Upper lobe of left lung (tissue), 6 donors: Measurements from ENCODE around the gene DENND1A. TPM values are rescaled to one million over a fixed set of nuclear protein-coding genes. Genes with fewer than 3 reads are reported as not detected.

Experiments used
- ATAC-seq, 2 donors: fragments of 200-7000 bp; cut with Tn5 transposase; one replicate each; pipeline ENCODE4 v1.9.1; 2022; ENCODE audit warnings: mild to moderate bottlenecking in 2 of 2, moderate library complexity in 2 of 2; ENCODE audit not compliant: low FRiP score in 2 of 2
- DNase-seq, 2 donors: peaks; one replicate each; pipeline ENCODE4 v3.0.0-alpha.2; 2019 to 2020
- H3K27ac ChIP-seq, 4 donors: fragments of 200-600 bp; sonication (generic); one replicate each; pipeline ENCODE4 v1.5.1; 2016 to 2019
- H3K27me3 ChIP-seq, 4 donors: fragments of 200-600 bp; sonication (generic); one replicate each; pipeline ENCODE4 v1.5.1; 2017 to 2019
- H3K36me3 ChIP-seq, 4 donors: fragments of 200-600 bp; sonication (generic); one replicate each; pipeline ENCODE4 v1.5.1; 2016 to 2019
- H3K4me1 ChIP-seq, 4 donors: fragments of 200-600 bp; sonication (generic); one replicate each; pipeline ENCODE4 v1.5.1; 2018 to 2019
- H3K4me3 ChIP-seq, 4 donors: fragments of 200-600 bp; sonication (generic); one replicate each; pipeline ENCODE4 v1.5.1; 2017 to 2019; ENCODE audit warnings: mild to moderate bottlenecking in 2 of 4, moderate library complexity in 1 of 4
- H3K9me3 ChIP-seq, 4 donors: fragments of 200-600 bp; sonication (generic); one replicate each; pipeline ENCODE4 v1.5.1; 2018 to 2019
- CTCF ChIP-seq, 6 experiments: fragments of 450-650 bp in 4 of 6; fragments of 200-600 bp in 2 of 6; sonication (generic) in 2 of 6; IDR thresholded peaks; one replicate each; pipeline ENCODE4 v1.5.1; 2016 to 2019; ENCODE audit warnings: antibody characterized with exemption in 6 of 6
- EP300 ChIP-seq, 4 donors: sonication (generic); formaldehyde crosslinking; IDR thresholded peaks; one replicate each; pipeline ENCODE4 v1.5.1; 2017; ENCODE audit warnings: antibody characterized with exemption in 4 of 4, control low read depth in 2 of 4
- POLR2A ChIP-seq, 4 donors: fragments of 450-650 bp; IDR thresholded peaks; one replicate each; pipeline ENCODE4 v1.5.1; 2016 to 2017; ENCODE audit warnings: antibody characterized with exemption in 4 of 4, mild to moderate bottlenecking in 2 of 4
- POLR2AphosphoS5 ChIP-seq, 2 donors: sonication (generic); formaldehyde crosslinking; IDR thresholded peaks; one replicate each; pipeline ENCODE4 v1.5.1; 2017; ENCODE audit warnings: antibody characterized with exemption in 2 of 2
- WGBS, 2 donors: methylation state at CpG; one replicate each; pipeline ENCODE4 v1.1.5; 2017 to 2018; 5-methylcytosine and 5-hydroxymethylcytosine counted together
- total RNA-seq, 6 donors: library from RNA; depleted of rRNA in 4 of 6; stranded (reverse); fragments of >200 nt in 4 of 6; gene quantifications; one replicate each; pipeline versions ENCODE4 v1.1.0 to v1.2.1, GENCODE V29; 2016 to 2021
- donor health status: DM: no; HTN: no; CAD: no; lungs with moderate emphysema.
- donor health status: DM: no; HTN: yes; CAD: no; lungs with severe emphysema.

DENND1A gene
- total RNA-seq, 6 donors from 2014 or later: 9.8 to 46.1 (median 16.0) TPM

DNA sequence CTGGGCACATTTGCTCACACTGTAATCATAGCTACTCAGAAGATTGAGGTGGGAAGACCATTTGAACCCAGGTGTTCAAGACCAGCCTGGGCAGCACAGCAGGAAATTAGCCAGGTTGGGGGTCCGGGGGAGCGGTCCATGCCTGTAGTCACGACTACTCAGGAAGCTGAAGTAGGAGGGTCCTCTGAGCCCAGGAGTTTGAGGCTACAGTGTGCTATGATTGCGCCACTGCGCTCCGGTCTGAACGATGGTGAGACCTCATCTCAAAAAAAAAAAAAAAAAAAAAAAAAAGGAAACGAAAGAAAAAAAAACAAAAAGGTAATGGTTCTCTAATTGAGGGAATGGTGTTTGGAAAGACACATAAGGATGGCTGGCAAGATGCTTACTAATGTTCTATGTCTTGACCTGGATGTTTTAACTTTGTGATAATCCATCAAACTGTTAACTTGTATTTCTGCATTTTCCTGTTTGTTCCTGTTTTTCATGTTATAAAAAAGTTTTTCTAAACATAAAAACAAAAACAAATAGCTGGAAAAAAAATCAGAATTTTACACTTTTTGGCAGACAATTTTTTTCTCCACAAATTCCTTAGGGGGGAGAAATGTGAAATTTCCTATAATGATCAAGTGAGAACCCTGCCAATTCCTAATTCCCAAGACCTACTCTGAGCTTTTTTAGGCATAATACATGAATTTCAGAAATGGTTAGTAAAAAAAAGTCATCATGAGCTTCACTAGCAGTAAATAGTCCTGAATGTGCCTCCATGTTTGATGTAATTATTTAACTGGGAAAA lies 96.9 kb downstream of the DENND1A start:
- H3K36me3 ChIP-seq: no peaks in the 10 kb centered on the region
- peaks cover 5 to 12% (median 10%) of the 10 kb centered on the region in 4 donors for H3K4me1 ChIP-seq
- 70 to 76% methylated on average over 8 of the region's 8 CpGs for WGBS, 2 donors
- H3K9me3 ChIP-seq: peaks cover 10% of the 10 kb centered on the region in 4 donors
- ATAC-seq (no peak), DNase-seq (no peak)
- no peaks in the 10 kb centered on the region for H3K27me3 ChIP-seq
- H3K27ac ChIP-seq: no peak overlapping the region
- TF ChIP-seq POLR2A (IDR thresholded peaks at IDR 0.05) (no peak), CTCF (IDR thresholded peaks at IDR 0.05) (no peak), POLR2AphosphoS5 (IDR thresholded peaks at IDR 0.05) (no peak), EP300 (IDR thresholded peaks at IDR 0.05) (no peak)
- no peak overlapping the region for H3K4me3 ChIP-seq

GRCh38 chr9:123832176-123832575 lies 97.8 kb downstream of the DENND1A start:
- Histone ChIP-seq H3K9me3 (peaks cover 10 to 17% (median 14%) of the 10 kb centered on the region in 4 donors), H3K4me3 (no peak overlapping the region), H3K27me3 (no peaks in the 10 kb centered on the region), H3K27ac (no peak overlapping the region), H3K4me1 (peaks cover 5 to 12% (median 10%) of the 10 kb centered on the region in 4 donors), H3K36me3 (no peaks in the 10 kb centered on the region)
- TF ChIP-seq POLR2A (IDR thresholded peaks at IDR 0.05) (no peak), CTCF (IDR thresholded peaks at IDR 0.05) (no peak), EP300 (IDR thresholded peaks at IDR 0.05) (no peak), POLR2AphosphoS5 (IDR thresholded peaks at IDR 0.05) (no peak)
- DNase-seq: no peak
- no peak for ATAC-seq

GRCh38 chr9:123828449-123828848 lies 101.5 kb downstream of the DENND1A start:
- no peak for TF ChIP-seq POLR2AphosphoS5 (IDR thresholded peaks at IDR 0.05)
- TF ChIP-seq EP300 (IDR thresholded peaks at IDR 0.05): no peak
- no peak for TF ChIP-seq POLR2A (IDR thresholded peaks at IDR 0.05)
- TF ChIP-seq CTCF (IDR thresholded peaks at IDR 0.05): no peak
- H3K4me1 ChIP-seq: no peaks in the 10 kb centered on the region
- no peak for ATAC-seq
- H3K27me3 ChIP-seq: no peaks in the 10 kb centered on the region
- no peak overlapping the region for H3K27ac ChIP-seq
- no peaks in the 10 kb centered on the region for H3K36me3 ChIP-seq
- H3K4me3 ChIP-seq: no peak overlapping the region
- H3K9me3 ChIP-seq: peaks cover 10 to 17% (median 14%) of the 10 kb centered on the region in 4 donors
- no peak for DNase-seq

GRCh38 chr9:123825342-123826060 lies 104.4 kb downstream of the DENND1A start:
- Histone ChIP-seq H3K4me1 (no peaks in the 10 kb centered on the region), H3K27ac (no peak overlapping the region), H3K4me3 (no peak overlapping the region), H3K27me3 (no peaks in the 10 kb centered on the region), H3K9me3 (peaks cover 10 to 17% (median 14%) of the 10 kb centered on the region in 4 donors), H3K36me3 (no peaks in the 10 kb centered on the region)
- TF ChIP-seq EP300 (IDR thresholded peaks at IDR 0.05) (no peak), CTCF (IDR thresholded peaks at IDR 0.05) (no peak), POLR2AphosphoS5 (IDR thresholded peaks at IDR 0.05) (no peak), POLR2A (IDR thresholded peaks at IDR 0.05) (no peak)
- WGBS, 2 donors: 89 to 99% methylated on average over 5 of the region's 5 CpGs
- no peak for DNase-seq
- no peak for ATAC-seq
